HG02678 (cell line): Measurements from ENCODE around the gene C16orf96.
"Not testable (repeated sequence)": the region's sequence is repeated elsewhere in the genome, so short reads cannot be mapped to it uniquely, and the experiment has no call there.

Experiments used
- ATAC-seq: cut with Tn5 transposase; IDR thresholded peaks from one replicate; pipeline ENCODE4 v1.9.1; 2021; ENCODE audit warnings: mild to moderate bottlenecking, moderate library complexity; ENCODE audit not compliant: unreplicated experiment

The C16orf96 gene

DNA sequence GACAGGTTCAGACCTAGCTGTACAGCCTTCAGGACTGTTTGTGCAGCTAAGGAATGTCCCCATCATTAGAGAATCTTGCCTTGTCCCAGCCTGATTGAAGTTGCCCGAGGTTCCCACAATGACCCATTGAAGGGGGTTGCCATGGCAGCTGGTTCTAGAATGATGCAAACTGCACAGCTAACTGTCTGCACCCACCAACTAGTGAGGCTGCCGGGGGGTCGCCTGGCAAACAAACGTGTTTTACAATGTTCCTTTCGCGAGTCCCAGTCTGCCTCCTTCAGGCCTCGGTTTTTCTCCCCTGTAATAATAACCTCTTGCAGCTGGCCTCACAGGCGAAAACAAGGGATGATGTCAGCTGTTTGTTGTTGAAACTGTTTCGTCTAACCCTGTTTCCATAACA, 5.5 kb downstream of the C16orf96 start:
- no peak for ATAC-seq

DNA sequence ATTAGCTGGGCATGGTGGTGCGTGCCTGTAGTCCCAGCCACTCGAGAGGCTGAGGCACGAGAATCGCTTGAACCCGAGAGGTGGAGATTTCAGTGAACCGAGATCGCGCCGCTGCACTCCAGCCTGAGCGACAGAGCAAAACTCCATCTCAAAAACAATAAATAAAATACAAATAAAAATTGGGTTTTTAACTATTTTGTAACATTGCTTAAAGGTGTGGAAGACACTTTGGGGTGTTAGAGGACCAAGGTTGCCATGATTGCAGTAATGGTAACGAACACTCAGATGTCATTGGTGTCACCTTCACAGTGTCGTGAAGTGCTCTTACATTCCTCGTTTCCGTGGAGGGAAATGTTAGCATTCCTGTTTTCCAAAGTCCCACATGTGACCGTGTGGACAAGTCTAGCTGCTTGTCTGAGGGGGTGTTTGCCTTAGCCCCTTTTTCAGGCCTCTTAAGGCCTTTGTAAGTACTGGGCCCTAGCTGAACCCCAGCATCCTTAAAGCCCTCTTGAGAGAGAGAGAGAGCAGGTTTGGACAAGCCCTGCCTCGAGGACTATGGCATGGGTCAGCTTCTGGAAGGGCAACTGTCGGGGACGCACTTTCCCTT, 8.6 kb downstream of the C16orf96 start:
- no peak for ATAC-seq

GRCh38 chr16:4566144-4566543, 10.0 kb downstream of the C16orf96 start:
- no peak for ATAC-seq

DNA sequence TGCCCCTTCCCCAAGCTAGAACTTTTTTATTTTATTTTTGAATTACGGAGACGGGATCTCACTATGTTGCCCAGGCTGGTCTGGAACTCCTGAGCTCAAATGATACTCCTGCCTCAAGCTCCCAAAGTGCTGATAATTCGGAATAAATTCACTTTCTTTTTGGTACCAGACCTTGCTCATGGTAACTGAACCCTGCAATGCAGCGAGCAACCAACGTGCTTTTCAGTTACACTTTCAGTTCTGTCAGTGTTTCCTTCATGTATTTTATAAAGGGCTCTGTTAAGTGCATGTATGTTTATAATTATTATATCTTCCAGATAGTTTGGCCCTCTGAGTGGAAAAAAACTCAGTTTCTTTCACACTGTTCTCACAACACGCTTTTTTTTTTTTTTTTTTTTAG, 13.9 kb downstream of the C16orf96 start:
- ATAC-seq: no peak

DNA sequence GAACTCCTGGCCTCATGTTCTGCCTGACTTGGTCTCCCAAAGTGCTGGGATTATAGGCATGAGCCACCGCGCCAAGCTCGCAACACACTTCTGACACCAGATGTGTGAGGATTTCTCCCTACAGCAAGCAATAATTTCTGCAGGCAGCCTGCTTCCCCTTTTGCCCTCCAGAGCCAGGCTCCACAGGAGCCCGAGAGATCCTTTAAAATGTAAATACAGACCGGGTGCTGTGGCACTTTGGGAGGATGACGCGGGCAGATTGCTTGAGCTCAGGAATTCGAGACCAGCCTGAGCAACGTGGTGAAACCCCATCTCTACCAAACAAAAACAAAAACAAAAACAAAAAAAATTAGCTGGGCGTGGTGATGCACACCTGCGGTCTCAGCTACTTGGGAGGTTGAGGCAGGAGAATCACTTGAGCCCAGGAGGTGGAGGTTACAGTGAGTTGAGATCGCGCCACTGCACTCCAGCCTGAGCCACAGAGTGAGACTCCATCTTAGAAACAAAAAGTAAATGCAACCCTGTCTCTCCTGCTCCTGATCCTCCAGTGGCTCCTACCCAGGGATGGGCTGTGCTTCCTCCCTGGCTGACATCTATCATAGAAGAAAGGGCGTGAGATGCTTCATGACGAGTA, 14.7 kb downstream of the C16orf96 start:
- no peak for ATAC-seq

GRCh38 chr16:4572715-4573114, 16.6 kb downstream of the C16orf96 start:
- no peak for ATAC-seq

DNA sequence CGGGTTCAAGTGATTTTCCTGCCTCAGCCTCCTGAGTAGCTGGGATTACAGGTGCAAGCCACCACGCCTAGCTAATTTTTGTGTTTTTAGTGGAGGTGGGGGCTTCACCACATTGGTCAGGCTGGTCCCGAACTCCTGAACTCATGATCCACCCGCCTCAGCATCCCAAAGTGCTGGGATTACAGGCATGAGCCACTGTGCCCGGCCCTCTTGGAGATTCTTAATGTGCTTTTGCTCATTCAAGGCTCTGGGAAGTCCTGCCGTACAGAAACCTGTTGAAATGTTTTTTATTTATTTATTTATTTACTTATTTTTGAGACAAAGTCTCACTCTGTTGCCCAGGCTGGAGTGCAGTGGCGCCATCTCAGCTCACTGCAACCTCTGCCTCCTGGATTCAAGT, 17.8 kb downstream of the C16orf96 start:
- not testable (repeated sequence) for ATAC-seq

DNA sequence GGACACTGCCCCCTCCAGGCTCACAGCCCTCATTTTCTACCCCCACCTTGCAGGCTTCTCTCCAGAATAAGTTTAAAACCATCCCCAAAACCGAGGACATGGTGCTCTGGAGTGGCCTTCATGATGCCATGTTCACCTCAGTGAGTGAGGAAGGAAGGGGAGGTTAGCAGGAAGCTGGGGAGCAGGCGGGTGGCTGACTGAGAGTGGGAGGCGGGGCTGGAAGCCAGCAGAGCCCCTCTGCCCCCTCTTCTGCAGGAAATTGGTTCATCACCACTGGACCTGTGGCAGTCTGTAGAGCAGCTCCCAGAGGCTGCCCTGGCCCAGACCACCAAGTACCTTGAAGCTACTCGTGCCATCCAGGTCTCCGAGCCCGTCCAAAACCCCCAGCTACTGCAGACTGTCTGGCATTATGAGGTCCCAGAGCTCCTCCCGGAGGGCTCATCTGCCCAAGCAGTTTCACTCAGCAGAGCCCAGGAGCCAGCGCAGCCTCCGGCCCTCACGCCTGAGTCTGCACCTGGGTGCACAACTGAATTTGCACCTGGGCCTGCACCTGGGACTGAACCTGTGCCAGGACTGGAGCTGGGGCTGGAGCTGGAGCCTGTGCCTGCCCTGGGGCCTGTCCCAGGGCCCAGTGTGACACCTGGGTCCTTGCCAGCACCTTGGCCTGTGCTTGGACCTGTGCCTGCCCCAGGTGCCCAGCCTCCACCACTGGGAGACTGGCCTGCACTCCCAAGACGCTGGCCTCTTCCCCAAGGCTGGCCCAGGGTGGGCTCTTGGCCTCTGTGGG, 19.0 kb downstream of the C16orf96 start:
- no peak for ATAC-seq

DNA sequence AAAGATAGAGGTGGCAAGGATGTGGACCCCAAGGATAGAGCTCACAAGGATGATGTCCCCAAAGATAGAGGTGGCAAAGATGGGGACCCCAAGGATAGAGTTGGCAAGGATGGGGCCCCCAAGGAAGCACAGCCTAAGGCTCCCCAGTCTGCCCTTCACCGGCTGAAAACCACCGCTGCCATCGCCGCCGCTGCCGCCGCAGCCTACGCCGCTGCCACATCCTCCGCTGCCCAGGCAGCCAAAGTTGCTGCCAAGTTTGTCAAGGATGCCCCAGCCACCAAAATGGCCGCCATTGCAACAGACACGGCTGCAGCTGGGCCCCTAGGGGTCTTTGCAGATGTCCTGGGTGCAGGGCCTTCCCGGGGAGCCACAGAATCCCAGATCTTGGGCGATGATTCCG, 19.9 kb downstream of the C16orf96 start:
- ATAC-seq: no peak

DNA sequence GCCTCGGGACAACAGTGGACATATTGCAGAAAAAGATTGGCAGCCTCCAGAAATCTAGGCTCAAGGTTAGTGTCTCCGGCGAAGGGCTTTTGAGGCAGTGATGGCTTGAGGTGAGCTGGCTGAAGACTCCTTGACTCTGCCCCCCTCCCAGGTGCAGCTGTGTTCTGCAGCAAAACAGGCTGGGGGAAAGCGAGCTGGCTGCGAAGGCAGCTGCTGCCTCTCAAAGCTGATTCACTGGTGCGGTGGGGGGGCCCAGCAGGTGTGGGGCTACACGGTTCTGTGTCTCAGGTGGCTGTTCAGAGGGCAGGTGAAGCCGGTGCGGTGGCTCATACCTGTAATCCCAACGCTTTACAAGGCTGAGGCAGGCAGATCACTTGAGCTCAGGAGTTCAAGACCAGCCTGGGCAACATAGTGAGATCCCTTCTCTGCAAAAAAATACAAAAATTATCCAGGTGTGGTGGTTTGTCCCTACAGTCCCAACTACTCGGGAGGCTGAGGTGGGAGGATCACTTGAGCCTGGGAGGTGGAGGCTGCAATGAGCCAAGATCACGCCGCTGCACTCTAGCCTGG, 22.9 kb downstream of the C16orf96 start:
- no peak for ATAC-seq

GRCh38 chr16:4580250-4580649, 24.1 kb downstream of the C16orf96 start:
- no peak for ATAC-seq

GRCh38 chr16:4583906-4584305, 27.8 kb downstream of the C16orf96 start:
- ATAC-seq: no peak

DNA sequence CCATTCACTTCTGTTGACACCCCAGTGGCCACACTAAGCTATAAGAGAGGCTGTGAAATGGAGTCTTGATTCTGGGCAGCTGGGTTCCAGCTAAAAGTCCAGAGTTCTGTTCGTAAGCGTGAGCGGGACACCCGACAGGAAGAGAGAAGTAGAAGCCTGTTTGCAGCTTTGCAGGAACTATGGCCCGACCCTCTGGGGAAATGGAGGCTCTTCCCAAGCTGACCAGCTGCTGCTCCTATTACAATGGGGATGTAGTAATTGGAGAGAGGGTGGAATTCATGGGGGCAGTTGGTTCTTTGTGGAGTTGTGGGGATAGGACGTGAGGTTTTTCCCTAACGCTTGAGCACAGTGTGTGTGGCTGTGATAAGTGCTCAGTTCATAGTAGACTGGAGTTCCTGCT, 30.2 kb downstream of the C16orf96 start:
- no peak for ATAC-seq

GRCh38 chr16:4588386-4588785, 32.2 kb downstream of the C16orf96 start:
- no peak for ATAC-seq

- ATAC-seq: no peak
These were observed 32.8 kb downstream of the C16orf96 start for GRCh38 chr16:4588961-4589360.

- ATAC-seq: no peak
These were observed 35.1 kb downstream of the C16orf96 start for GRCh38 chr16:4591191-4591590.

DNA sequence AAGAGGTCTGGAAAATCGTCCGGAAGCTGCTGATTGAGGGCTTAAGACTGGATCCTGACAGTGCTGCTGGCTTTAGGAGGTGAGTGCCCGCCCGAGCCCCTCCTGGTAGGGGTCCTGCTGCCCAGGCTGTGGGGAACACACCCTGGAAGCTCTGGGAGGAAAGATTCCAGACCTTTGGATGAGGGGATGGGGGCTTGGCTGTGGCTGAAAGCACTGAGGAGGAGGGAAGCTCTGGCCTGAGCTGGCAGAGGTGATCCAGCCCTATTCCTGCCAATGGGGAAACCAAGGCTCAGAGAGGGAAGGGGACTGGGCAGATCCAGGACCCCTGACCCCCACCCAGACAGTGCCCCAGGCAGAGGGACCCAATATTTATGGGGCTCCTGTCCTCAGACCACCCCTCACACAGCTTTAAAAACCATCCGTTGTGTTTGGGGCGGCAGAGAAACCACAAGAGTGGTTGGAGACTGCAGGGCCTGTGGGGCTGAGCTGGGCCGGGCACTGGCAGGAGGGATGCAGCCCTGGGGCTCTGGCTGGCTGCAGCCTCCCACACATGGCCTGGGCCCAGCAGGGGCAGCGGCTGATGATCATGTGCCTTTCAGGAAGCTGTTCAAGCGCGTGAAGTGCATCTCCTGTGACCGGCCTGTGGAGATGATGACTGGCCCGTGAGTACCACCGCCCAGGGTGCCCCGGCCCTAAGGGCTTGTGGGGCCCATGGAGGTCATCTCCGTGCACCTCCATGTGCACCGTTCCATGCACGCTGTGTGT, 35.7 kb downstream of the C16orf96 start:
- ATAC-seq: no peak

GRCh38 chr16:4593086-4593485, 36.9 kb downstream of the C16orf96 start:
- ATAC-seq: no peak

DNA sequence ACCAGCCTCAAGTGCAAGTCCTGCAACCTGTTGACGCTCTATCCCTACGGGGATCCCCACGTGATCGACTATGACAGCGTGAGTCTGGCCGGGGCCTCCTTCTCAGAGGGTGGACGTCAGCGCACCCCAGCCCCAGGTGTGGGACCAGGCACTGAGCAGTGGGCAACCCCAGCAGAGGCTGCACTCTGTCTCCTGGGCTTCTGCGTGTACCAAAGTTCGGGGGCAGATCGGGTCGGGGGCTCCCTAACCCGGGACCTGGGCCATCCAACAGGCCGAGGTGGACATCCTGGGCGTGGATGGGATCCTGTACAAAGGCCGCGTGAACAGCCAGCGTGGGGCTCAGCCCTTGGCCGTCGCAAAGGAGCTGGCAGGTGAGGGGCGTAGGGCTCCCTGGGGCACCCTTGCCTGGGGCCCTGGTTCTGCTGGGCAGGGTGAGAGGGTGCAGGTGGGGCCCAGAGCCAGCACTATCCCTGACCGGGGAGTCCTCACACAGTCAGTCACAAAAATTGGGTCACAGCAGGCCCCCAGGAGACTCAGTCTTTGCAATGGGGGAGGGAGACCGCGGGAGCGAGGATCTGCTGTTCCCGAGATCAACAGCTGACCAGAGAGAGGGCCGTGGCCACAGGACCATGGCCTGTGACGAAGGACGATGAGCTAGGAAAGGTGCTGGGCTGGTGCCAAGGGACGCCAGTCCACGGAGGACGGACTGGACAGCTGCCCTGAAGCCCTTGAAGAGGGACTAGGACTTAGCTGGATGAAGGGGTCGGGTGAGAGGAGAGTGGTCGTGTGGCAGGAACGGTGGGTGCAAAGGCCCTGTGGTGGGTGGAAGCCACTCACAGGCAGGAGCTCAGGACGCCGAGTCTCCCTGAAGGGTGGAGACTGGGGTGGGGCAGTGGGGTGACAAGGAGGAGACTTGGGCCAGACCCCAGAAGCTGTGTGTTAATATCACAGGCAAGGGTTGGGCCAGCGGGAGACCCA, 38.6 kb downstream of the C16orf96 start:
- no peak for ATAC-seq

DNA sequence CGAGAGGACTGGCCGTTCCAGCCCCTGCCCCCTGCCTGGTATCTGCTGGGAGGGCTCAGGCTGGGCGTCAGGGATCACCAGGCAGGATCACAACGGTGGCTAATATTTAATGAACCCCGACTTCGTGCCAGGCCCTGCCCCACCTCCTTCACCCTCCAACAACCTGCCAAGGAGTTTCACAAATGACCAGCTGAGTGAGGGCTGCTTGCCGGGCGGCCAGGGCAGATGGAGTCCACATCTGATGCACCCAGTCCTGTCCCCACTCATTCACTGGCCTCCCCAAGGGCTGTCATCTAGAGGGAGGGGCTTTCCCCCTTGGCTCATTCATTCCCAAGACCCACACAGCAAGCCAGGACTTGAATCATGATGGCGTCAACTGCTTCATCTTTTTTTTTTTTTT, 41.0 kb downstream of the C16orf96 start:
- no peak for ATAC-seq
